ENCODE measurements around the gene POLR2E.

POLR2E gene

DNA sequence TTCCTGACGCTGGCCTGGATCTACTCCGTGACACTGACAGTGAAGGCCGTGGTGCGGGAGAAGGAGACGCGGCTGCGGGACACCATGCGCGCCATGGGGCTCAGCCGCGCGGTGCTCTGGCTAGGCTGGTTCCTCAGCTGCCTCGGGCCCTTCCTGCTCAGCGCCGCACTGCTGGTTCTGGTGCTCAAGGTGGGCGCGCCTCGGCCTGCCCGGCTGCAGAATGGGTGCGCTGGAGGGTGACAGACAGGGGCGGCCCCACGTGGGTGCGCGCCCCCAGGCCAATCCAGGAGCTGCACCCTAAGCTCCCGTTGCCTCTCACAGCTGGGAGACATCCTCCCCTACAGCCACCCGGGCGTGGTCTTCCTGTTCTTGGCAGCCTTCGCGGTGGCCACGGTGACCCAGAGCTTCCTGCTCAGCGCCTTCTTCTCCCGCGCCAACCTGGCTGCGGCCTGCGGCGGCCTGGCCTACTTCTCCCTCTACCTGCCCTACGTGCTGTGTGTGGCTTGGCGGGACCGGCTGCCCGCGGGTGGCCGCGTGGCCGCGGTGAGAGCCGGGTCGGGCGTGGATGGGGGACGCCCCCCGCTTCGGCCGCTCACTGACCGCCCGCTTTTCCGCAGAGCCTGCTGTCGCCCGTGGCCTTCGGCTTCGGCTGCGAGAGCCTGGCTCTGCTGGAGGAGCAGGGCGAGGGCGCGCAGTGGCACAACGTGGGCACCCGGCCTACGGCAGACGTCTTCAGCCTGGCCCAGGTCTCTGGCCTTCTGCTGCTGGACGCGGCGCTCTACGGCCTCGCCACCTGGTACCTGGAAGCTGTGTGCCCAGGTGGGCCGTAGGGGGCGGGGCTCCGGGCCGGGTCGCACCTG, 48.1 kb downstream of the POLR2E start:
- TF ChIP-seq, protein P1, sequence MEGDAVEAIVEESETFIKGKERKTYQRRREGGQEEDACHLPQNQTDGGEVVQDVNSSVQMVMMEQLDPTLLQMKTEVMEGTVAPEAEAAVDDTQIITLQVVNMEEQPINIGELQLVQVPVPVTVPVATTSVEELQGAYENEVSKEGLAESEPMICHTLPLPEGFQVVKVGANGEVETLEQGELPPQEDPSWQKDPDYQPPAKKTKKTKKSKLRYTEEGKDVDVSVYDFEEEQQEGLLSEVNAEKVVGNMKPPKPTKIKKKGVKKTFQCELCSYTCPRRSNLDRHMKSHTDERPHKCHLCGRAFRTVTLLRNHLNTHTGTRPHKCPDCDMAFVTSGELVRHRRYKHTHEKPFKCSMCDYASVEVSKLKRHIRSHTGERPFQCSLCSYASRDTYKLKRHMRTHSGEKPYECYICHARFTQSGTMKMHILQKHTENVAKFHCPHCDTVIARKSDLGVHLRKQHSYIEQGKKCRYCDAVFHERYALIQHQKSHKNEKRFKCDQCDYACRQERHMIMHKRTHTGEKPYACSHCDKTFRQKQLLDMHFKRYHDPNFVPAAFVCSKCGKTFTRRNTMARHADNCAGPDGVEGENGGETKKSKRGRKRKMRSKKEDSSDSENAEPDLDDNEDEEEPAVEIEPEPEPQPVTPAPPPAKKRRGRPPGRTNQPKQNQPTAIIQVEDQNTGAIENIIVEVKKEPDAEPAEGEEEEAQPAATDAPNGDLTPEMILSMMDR (IDR thresholded peaks at IDR 0.05; ENCODE audit: insufficient read depth, low read depth, low read length, missing control alignments) = no peak
- DNase-seq (ENCODE audit: low read depth) = no peak
- H3K4me3 ChIP-seq (ENCODE audit: low read length) = no peak overlapping the region

DNA sequence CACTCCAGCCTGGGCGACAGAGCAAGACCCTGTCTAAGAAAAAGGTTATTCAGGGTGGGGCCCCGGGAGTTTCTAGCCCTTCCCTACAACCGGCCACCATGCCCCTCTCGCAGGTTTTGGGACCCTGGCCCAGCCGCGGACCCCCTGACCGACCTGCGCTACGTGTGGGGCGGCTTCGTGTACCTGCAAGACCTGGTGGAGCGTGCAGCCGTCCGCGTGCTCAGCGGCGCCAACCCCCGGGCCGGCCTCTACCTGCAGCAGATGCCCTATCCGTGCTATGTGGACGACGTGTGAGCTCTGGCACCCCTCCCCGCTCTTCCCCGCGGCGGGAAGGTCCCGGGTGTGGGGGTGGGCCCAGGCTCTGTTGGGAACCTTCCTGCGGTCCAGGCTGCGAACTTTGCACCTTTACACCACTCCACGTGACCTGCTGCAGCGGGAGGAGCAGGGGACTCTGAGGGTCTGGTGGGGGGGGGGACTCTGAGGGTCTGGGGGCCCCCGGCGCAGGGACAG, 49.0 kb downstream of the POLR2E start:
- DNase-seq (ENCODE audit: low read depth) = no peak
- TF ChIP-seq, protein P1 (IDR thresholded peaks at IDR 0.05; ENCODE audit: insufficient read depth, low read depth, low read length, missing control alignments) = no peak
- H3K4me3 ChIP-seq (ENCODE audit: low read length) = no peak overlapping the region

DNA sequence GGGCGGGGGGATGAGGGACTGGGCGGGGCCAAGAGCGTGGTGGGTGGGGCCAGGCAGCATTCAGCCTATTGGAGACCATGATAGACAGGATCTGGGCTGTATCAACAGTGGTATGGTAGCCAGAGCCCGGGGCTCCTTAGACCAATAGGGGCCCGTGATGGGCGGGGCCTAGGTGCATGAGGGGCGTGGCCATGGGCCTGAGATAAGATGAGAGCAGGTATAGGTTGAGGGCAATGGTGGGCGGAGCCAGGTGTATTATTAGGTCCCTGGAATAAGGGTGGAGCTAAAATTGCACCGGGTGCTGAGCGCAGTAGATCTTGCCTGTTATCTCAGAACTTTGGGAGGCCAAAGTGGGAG, 50.0 kb downstream of the POLR2E start:
- no peak overlapping the region for H3K4me3 ChIP-seq (ENCODE audit: low read length)
- peak; percentile 44 for DNase-seq (ENCODE audit: low read depth)
- TF ChIP-seq, protein P1 (IDR thresholded peaks at IDR 0.05; ENCODE audit: insufficient read depth, low read depth, low read length, missing control alignments) = no peak

DNA sequence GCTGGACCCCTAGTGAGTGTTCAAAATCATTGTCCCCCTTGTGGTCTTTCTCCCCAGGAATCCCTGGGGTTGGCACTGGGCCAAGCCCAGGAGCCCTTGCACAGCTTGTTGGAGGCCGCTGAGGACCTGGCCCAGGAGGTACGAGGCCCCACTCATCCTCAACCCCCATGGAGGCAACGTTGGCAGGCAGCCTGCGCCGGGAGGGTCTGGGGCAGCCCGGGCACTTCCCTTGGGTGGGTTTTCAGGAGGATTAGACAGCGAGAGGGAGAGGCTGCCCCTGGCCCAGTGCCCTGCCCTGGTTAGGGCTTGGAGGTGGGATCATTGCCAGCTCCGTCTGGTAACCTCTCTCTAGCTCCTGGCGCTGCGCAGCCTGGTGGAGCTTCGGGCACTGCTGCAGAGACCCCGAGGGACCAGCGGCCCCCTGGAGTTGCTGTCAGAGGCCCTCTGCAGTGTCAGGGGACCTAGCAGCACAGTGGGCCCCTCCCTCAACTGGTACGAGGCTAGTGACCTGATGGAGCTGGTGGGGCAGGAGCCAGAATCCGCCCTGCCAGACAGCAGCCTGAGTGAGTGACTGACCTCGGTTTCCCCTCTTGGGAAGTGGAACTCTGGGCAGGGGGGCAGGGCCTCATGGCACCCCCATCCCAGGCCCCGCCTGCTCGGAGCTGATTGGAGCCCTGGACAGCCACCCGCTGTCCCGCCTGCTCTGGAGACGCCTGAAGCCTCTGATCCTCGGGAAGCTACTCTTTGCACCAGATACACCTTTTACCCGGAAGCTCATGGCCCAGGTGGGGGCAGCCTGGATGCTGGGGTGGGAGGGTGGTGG, 52.3 kb downstream of the POLR2E start:
- no peak for DNase-seq (ENCODE audit: low read depth)
- no peak overlapping the region for H3K4me3 ChIP-seq (ENCODE audit: low read length)
- TF ChIP-seq, protein P1 (IDR thresholded peaks at IDR 0.05; ENCODE audit: insufficient read depth, low read depth, low read length, missing control alignments) = no peak

DNA sequence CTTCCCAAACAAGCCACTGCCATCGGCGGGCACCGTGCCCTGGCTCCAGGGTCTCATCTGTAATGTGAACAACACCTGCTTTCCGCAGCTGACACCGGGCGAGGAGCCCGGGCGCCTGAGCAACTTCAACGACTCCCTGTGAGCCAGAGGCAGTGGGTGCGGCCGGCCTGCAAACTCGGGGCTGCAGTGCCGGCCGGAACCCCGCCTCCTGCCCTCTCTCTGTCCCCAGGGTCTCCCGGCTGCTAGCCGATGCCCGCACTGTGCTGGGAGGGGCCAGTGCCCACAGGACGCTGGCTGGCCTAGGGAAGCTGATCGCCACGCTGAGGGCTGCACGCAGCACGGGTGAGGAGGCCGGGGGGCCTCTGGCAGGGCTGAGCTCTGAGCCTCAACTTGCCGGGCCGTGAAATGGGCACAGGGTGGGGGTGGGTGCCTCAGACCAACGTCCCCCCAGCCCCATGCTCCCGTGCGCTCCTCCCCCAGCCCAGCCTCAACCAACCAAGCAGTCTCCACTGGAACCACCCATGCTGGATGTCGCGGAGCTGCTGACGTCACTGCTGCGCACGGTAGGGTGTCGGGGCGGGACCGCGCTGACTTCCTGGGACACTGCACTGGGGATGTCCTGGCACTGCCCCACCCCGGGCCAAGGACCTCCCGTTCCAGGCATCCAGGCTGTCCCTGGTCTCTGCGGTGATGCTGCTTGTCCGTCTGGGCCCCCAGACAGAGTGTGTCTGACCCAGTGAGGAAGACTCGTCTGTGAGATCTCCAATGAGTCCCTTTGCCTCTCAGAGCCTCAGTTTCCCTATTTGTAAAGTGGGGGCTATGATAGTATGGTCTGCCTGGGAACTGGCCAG, 53.1 kb downstream of the POLR2E start:
- TF ChIP-seq, protein P1 (IDR thresholded peaks at IDR 0.05; ENCODE audit: insufficient read depth, low read depth, low read length, missing control alignments) = no peak
- no peak overlapping the region for H3K4me3 ChIP-seq (ENCODE audit: low read length)

DNA sequence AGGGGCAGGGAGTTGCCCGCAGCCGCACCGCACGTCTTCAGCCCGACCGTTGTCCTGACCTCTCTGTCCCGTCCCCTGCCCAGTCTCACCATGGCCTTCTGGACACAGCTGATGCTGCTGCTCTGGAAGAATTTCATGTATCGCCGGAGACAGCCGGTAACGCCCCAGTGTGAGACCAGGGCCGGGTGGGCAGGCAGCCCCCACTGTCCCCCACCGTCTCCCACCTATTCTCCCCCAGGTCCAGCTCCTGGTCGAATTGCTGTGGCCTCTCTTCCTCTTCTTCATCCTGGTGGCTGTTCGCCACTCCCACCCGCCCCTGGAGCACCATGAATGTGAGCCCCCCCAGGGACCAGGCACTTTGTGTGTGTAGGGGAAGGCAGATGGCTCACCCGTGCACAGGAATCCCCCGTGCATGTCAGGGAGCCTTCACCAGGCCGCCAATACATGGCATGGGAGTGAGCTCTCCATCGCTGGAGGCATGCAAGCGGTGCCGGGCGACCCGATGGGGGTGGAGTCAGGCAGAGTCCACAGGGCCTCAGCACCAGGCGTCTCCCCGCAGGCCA, 53.8 kb downstream of the POLR2E start:
- TF ChIP-seq, protein P1 (IDR thresholded peaks at IDR 0.05; ENCODE audit: insufficient read depth, low read depth, low read length, missing control alignments) = no peak
- no peak for DNase-seq (ENCODE audit: low read depth)
- peak overlapping the region; percentile 75 for H3K4me3 ChIP-seq (ENCODE audit: low read length)

More for the DNA sequence above, 53.1 kb downstream of the POLR2E start:
- no peak for DNase-seq (ENCODE audit: low read depth)
